Mucosa of gallbladder (tissue), 1 donor: ENCODE data around the gene PPFIA4. TPM values are rescaled to one million over a fixed set of nuclear protein-coding genes. Genes with fewer than 3 reads are reported as not detected.

Experiments
- DNase-seq: peaks from one replicate; pipeline ENCODE4 v3.0.0-alpha.2; 2020; ENCODE audit warnings: low spot score
- total RNA-seq: library from RNA; stranded (reverse); gene quantifications from one replicate; pipeline ENCODE4 v1.2.1, GENCODE V29; 2021
- donor health status: DM: no; HTN: no; CAD: no.

The PPFIA4 gene
- total RNA-seq, 1 donor from 2014 or later = 7.0 TPM

- no peak for DNase-seq
Observed at GRCh38 chr1:203082571-203083462, 56.5 kb downstream of the PPFIA4 start.

DNA sequence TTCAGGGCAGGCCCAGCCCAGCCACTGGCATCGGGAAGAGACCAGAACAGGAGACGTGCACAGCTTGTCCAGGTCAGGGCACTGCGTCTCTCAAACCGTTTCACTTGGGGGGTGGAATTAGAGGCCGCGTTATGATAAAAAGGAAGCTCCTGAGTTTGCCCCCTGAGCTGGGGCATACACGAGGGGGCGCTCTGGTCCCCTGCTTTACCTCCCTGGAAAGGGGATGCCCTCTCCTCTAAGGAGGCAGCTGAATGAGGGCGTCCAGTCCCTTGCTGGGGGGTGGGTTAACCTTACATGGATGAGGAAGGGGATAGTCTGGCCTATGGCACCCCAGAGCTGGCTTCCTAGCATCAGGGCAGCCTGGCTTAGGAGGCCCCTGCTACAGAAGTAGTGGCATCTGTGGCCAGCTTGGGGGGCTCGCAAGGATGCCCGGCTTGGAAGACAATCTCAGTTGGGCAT lies 57.2 kb downstream of the PPFIA4 start:
- no peak for DNase-seq

- DNase-seq = no peak
Observed at GRCh38 chr1:203084588-203085527, 58.6 kb downstream of the PPFIA4 start.

- DNase-seq = no peak
Observed at GRCh38 chr1:203085528-203086406, 59.5 kb downstream of the PPFIA4 start, which contains the start of gene MYOG. MYOG (minus strand) TSS chr1:203086012; CDS start chr1:203085961, 51 bp downstream.

GRCh38 chr1:203086992-203087763 lies 60.9 kb downstream of the PPFIA4 start:
- no peak for DNase-seq

- DNase-seq = no peak
Observed at GRCh38 chr1:203088441-203088840, 62.1 kb downstream of the PPFIA4 start.

GRCh38 chr1:203089001-203089650 lies 62.8 kb downstream of the PPFIA4 start:
- no peak for DNase-seq

DNA sequence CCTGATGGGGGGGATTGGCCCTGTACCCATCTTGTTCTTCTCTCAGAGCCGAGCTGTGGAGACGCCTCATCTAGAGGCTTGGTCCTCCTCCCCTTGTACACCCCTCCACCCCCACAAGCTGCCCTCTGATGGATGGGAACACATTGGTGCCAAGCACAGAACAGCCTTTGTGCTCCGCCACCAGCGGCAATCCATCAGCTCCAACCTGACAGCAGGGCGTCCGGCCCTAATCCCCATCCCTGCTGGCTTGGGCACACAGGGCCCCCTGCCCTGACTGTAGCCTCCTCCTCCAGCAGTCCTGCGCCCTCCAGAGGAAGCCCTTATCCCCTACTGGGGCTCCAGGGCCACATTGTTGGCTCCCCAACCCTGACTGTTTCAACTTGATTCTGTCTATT lies 63.4 kb downstream of the PPFIA4 start:
- no peak for DNase-seq

- no peak for DNase-seq
Observed at GRCh38 chr1:203090421-203091198, 64.3 kb downstream of the PPFIA4 start.

DNA sequence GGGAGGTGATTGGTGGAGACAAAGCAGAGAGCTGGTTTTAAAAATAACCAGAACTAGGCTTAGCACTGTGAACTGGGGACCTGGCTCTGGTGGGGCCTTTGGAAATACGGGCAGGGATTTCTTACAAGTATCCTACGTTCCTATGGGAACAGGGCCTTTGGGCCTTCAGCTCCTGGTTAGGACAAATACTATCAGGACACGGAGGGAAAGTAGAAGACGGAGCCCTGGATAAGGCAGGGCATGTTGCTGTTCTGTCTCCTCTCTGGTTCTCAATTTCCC lies 64.8 kb downstream of the PPFIA4 start:
- no peak for DNase-seq

DNA sequence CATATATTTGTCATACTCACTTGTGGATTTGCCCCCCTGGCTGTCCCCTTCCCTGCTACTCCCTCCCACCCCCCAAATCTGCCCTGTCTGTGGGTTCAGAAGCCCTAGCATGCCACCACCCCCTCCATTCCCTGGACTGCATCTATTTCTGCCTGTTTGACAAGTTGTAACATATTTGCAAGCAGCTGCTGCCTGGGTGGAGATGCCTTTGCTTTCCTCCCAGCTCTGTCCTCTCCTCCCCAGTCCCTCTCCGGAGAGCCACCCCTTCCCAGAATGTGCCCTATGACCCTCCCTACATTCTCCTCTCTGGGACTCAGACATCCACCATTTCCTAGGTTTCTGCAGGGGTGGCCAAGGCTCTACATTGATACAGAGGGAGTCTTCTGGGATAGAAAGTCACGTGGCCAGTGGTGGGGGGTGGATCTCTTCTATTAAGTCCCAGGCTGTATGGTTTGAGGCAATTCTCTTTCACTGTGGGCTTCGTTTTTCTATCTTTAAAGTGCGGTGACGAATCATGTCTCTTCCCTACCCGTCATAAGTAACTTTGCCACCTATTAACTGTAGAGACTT lies 65.6 kb downstream of the PPFIA4 start:
- no peak for DNase-seq

DNA sequence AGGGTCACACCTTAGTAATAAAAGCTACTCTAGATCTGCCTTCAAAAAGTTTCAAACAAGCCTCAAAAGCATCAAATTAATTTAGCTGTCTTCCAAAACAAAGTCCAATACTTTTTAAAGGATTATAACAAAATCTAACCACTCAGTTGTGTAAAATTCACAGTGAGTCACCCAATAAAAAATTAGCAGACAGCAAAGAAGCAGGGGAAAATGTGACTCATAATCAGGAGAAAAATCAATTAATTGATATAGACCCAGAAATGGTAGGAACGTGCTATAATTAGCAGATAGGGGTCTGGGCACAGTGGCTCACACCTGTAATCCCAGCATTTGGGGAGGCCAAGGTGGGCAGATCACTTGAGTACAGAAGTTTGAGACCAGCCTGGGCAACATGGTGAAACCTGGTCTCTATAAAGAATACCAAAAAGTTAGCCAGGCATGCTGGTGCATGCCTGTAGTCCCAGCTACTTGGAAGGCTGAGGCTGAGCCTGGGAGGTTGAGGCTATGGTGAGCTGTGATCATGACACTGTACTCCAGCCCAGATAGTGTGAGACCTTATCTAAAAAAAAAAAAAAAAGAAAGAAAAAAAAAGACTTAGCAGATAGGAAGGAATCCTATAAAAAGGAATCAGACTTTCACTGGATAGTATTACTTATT lies 67.6 kb downstream of the PPFIA4 start:
- no peak for DNase-seq

- DNase-seq = no peak
Observed at GRCh38 chr1:203095061-203095690, 68.9 kb downstream of the PPFIA4 start.

GRCh38 chr1:203096566-203096965 lies 70.3 kb downstream of the PPFIA4 start:
- no peak for DNase-seq

- DNase-seq = no peak
Observed at GRCh38 chr1:203097001-203097400, 70.7 kb downstream of the PPFIA4 start.

- DNase-seq = no peak
Observed at GRCh38 chr1:203098445-203098844, 72.2 kb downstream of the PPFIA4 start.

DNA sequence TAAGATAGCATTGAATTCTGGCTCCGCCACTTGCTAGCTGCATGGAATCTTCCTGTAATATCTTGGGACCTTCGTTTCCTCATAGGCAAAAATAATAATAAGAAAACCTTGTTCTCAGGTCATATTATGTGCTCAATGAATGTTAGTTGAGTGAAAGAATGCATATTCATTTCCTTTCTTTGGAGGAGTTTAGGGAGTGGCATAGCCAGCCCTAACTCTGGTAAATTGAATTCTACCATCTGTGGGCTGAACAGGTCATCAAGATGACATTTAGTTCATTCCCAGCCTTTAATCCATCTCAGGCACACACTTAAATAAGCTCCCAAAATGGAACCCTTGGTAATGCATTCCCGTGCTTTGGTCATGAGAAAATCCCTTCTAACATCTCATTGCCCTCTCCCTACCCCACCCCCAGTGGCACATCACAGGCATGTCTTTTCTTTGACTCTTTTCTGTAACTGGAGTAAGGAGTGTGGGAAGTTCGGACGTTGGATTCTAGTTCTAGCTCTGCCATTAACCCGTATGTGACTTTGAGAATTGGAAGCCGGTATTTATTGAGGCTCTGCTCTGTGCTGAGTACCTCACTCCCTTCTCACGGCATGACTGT lies 72.7 kb downstream of the PPFIA4 start:
- no peak for DNase-seq
